Astrocyte of the spinal cord (primary cell): ENCODE measurements around the gene U2SURP.

Source experiments
- DNase-seq: peaks from one replicate; pipeline ENCODE4 v3.0.0; 2011; ENCODE audit warnings: low read depth, low spot score
- H3K4me3 ChIP-seq: 2 replicates; pipeline ENCODE4 v1.5.1; 2011; ENCODE audit warnings: low read depth, mild to moderate bottlenecking, low read length, moderate library complexity
- in situ Hi-C: cut with HindIII; loops from 2 replicates; pipeline ENCODE4 v1.10.0; 2017; ENCODE audit warnings: low sequenced_read_pairs
- TF ChIP-seq, protein P1 (sequence below): IDR thresholded peaks from 2 replicates; pipeline ENCODE4 v1.5.1; 2012; ENCODE audit warnings: low read depth, mild to moderate bottlenecking, low read length, inconsistent platforms

Gene U2SURP

DNA sequence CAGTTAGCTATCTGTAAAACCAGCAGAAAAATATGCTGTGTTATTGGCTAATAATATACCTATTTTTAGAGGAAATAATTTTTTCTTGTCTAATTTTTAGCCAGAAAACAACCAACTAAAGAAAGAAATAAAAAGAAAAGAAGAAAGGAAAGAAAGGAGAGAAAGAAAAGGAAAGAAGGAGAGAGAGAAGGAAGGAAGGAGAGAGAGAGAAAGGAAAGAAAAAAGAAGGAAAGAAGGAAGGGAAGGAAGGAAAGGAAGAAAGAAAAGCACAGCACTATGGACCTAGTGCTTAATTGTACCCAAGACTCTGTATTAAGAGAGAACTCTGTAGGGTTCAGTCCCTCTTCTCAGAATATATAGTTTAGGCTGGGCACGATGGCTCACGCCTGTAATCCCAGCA lies 34.6 kb upstream of the U2SURP start:
- H3K4me3 ChIP-seq = no peak overlapping the region
- in situ Hi-C loops = no loop called here
- no peak for DNase-seq
- TF ChIP-seq, protein P1, sequence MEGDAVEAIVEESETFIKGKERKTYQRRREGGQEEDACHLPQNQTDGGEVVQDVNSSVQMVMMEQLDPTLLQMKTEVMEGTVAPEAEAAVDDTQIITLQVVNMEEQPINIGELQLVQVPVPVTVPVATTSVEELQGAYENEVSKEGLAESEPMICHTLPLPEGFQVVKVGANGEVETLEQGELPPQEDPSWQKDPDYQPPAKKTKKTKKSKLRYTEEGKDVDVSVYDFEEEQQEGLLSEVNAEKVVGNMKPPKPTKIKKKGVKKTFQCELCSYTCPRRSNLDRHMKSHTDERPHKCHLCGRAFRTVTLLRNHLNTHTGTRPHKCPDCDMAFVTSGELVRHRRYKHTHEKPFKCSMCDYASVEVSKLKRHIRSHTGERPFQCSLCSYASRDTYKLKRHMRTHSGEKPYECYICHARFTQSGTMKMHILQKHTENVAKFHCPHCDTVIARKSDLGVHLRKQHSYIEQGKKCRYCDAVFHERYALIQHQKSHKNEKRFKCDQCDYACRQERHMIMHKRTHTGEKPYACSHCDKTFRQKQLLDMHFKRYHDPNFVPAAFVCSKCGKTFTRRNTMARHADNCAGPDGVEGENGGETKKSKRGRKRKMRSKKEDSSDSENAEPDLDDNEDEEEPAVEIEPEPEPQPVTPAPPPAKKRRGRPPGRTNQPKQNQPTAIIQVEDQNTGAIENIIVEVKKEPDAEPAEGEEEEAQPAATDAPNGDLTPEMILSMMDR = no peak

DNA sequence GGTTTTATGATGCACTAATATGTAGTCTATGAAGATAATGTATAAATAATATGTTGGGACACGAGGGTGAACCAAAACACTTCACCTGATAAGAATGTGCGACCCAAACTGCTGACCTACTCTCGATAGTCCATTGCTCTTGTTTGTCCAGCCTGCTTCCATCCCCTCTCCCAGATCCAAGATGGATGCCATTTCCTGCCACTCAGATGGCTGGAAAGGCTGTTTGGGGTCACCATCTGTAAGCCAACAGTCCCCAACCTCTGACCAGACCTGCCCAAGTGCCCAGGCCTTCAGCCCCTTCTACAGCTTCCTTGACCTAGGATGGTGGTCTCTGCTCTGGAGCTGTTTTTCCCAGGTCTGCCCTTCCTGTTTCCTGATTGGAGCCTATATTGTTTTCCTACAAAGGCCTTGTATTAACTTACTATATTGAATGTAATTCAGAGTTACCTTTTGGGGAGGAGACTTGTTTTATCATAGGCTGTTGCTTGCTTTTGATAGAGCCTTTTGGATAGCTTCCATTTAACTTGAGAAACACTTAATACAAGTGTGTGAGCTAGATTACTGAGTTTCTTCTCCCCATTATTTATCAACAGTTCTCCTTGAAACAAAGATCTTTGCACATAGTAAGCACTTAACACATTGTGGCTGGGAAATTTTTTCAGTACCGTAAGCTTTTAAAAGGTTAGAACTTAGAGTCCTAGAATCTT lies 32.9 kb upstream of the U2SURP start:
- in situ Hi-C loops = no loop called here
- no peak overlapping the region for H3K4me3 ChIP-seq
- TF ChIP-seq, protein P1 = no peak
- no peak for DNase-seq

DNA sequence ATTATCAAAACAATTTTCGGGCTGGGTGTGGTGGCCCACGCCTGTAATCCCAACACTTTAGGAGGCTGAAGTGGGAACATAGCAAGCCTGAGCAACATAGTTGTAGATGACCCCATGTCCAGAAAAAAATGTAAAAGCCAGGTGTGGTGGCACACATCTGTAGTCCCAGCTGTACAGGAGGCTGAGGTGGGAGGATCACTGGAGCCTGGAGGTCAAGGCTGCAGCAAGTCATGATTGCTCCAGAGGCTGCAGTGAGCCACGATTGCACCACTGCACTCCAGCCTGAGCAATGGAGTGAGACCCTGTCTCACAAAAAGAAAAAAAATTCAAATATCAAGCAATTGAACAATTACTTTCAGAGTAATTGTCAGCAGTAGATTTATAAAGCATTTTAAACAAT lies 29.9 kb upstream of the U2SURP start:
- H3K4me3 ChIP-seq = no peak overlapping the region
- TF ChIP-seq, protein P1 = no peak
- in situ Hi-C loops = no loop called here
- DNase-seq = no peak

DNA sequence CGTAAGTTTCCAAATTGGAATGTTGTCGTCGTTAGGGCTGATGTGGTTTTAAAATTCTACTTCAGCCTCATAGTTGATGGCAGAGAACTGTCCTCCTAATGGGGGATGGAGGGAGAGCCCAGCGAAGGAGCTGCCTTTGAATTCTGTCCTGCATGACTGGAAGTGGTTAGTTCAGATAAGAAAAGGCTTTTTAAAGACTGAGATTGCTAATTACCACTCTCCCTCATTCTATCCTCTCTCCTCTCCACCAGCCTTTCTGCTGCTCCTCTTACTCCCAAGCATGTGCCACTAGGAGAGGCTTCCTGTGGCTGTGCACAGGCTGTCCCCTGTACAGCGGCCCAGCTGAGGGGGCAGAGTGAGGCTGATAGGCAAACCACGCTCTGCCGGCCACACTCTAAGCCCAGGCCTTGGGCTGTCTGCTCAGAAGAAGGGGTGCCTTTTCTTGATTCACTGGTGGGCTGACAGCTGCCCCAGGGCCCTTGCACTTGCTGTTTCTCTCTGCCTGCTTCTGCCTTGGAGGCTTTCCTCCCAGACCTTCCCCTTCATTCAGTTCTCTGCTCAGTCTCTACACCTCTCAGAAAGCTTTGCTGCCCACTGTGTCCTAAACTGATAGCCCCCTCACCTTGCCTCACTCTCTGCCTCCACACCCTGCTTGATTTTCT lies 29.1 kb upstream of the U2SURP start:
- no peak overlapping the region for H3K4me3 ChIP-seq
- TF ChIP-seq, protein P1 = no peak
- no peak for DNase-seq
- in situ Hi-C loops = no loop called here

DNA sequence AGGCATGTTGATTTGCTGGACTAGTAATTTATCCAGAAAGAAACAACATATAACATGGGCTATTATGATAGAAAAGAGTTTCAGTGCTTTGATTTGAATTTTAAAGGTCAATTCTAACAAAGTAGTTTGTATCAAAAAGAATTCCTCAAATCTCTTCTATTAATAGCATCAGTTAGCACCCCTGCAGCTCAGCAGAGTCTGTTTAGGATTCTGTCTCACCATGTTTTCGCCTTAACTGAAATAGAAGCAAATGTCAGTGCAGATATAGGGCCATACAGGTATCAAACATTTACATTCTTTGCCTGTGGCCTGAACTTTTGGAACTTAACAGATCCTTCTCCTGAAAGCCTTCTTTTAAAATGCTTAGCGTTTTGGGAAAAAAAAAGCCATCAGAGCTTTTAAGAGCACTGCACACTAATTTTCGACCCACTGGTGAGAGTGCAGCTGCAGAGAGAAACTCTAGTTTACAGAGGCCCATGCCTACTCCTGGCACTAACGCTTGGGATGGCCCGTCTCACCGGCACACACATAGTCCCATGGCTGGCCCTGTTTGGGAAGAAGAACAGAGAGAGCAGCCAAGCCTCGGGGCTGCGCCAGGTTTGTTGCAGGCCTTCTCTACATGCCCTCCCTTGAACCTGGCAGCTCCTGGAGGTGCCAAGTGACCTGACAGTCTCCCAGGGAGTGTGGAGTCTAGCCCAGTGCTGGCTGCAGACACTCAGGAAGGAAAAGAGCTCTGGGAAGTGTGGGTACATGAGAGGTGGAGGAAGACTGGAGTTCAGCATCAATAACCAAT lies 28.0 kb upstream of the U2SURP start:
- in situ Hi-C loops = no loop called here
- no peak for DNase-seq
- no peak overlapping the region for H3K4me3 ChIP-seq
- TF ChIP-seq, protein P1 = no peak

DNA sequence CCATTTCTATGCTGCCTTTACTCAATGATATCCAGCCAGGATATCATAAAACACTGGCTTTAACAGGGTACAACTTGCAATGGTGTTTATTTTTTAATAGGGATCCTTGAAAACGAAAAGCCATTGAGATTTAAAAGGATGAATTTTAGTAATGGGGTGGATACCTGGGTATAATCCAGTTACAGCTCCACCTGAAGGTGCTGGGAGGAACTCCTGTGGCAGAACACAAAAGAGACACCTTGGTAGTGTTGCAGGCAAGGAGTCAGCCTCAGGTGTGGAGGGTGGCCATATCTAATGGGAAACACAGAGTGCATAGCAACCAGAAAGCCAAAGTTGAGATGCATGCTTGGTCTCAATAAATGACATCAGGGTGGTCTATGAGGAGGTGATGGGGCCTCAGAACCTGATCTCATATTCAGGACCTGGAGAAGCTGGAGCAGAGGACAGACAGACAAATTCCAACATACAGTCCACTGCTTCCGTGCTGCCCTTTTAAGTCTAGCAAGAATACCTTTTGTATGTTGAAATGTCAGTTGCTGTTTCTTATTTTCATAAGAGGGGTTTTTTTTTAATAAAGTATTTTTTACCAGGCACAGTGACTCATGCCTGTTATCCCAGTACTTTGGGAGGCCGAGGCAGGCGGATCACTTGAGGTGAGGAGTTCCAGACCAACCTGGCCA lies 25.9 kb upstream of the U2SURP start:
- DNase-seq = no peak
- H3K4me3 ChIP-seq = no peak overlapping the region
- TF ChIP-seq, protein P1 = no peak
- in situ Hi-C loops = no loop called here
